Cardiac muscle cell (in vitro differentiated cells and primary cell): Measurements from ENCODE around the gene OARD1. TPM values are rescaled to one million over a fixed set of nuclear protein-coding genes. Genes with fewer than 3 reads are reported as not detected.

Experiments used
- DNase-seq, 2 donors: peaks; one replicate each; pipeline versions ENCODE4 v3.0.0 to v3.0.0-alpha.2; 2010 to 2017; ENCODE audit warnings: low read depth in 1 of 2, low spot score in 1 of 2
- H3K27ac ChIP-seq: fragments of 200-600 bp; sonication (generic); 2 replicates; pipeline ENCODE4 v1.5.1; 2016
- H3K27me3 ChIP-seq: fragments of 200-600 bp; sonication (generic); 2 replicates; pipeline ENCODE4 v1.6.0; 2016; ENCODE audit warnings: control low read depth
- H3K36me3 ChIP-seq: fragments of 200-600 bp; sonication (generic); 2 replicates; pipeline ENCODE4 v1.5.1; 2016; ENCODE audit warnings: control low read depth
- H3K4me1 ChIP-seq: fragments of 200-600 bp; sonication (generic); 2 replicates; pipeline ENCODE4 v1.8.1; 2017; ENCODE audit warnings: low read depth, mild to moderate bottlenecking, mixed run types
- H3K4me3 ChIP-seq: fragments of 200-600 bp; sonication (generic); 2 replicates; pipeline ENCODE4 v1.5.1; 2016; ENCODE audit warnings: mild to moderate bottlenecking
- H3K9me3 ChIP-seq: fragments of 200-600 bp; sonication (generic); 2 replicates; pipeline ENCODE4 v1.5.1; 2017; ENCODE audit warnings: low read depth, mild to moderate bottlenecking, control low read depth
- CTCF ChIP-seq: IDR thresholded peaks from 2 replicates; pipeline ENCODE4 v1.5.1; 2012; ENCODE audit warnings: low read depth, mild to moderate bottlenecking, low read length
- polyA plus RNA-seq: library from polyadenylated mRNA; unstranded; fragments of >200 nt; fragmentation: Nextera tagmentation; extraction: Ambion mirVana; gene quantifications from 2 replicates; pipeline ENCODE4 v1.2.1, GENCODE V29; 2016
- total RNA-seq: library from RNA; depleted of rRNA; stranded (reverse); fragments of >200 nt; gene quantifications from 2 replicates; pipeline ENCODE4 v1.2.3, GENCODE V29; 2016

OARD1 gene
- total and polyA plus RNA-seq, 2 experiments from 2014 or later = 27.5 to 56.3 TPM

GRCh38 chr6:41059556-41059955 is 12.6 kb downstream of the OARD1 start:
- Histone ChIP-seq H3K4me1 (peaks cover 92% of the 10 kb centered on the region), H3K9me3 (no peaks in the 10 kb centered on the region), H3K4me3 (no peak overlapping the region), H3K27ac (peak overlapping the region; percentile 84), H3K36me3 (peaks cover 9% of the 10 kb centered on the region), H3K27me3 (no peaks in the 10 kb centered on the region)
- TF ChIP-seq CTCF = no peak
- no peak for DNase-seq

GRCh38 chr6:41058783-41059181 is 13.4 kb downstream of the OARD1 start:
- H3K4me1 ChIP-seq = peaks cover 92% of the 10 kb centered on the region
- H3K27ac ChIP-seq = peak overlapping the region; percentile 84
- H3K9me3 ChIP-seq = no peaks in the 10 kb centered on the region
- peaks cover 5% of the 10 kb centered on the region for H3K36me3 ChIP-seq
- no peak overlapping the region for H3K4me3 ChIP-seq
- TF ChIP-seq CTCF = no peak
- H3K27me3 ChIP-seq = no peaks in the 10 kb centered on the region
- DNase-seq = no peak

- no peak for DNase-seq
- peak overlapping the region; percentile 94 for H3K27ac ChIP-seq
- H3K4me3 ChIP-seq = no peak overlapping the region
- no peaks in the 10 kb centered on the region for H3K27me3 ChIP-seq
- no peak for TF ChIP-seq CTCF
- H3K4me1 ChIP-seq = peaks cover 92% of the 10 kb centered on the region
- H3K36me3 ChIP-seq = peaks cover under 1% of the 10 kb centered on the region
- no peaks in the 10 kb centered on the region for H3K9me3 ChIP-seq
Observed at GRCh38 chr6:41056768-41057490, 15.2 kb downstream of the OARD1 start.

GRCh38 chr6:41055149-41055548 is 17.0 kb downstream of the OARD1 start:
- Histone ChIP-seq H3K36me3 (no peaks in the 10 kb centered on the region), H3K9me3 (no peaks in the 10 kb centered on the region), H3K4me1 (peaks cover 88% of the 10 kb centered on the region), H3K4me3 (peak overlapping the region; percentile 18), H3K27ac (peak overlapping the region; percentile 94), H3K27me3 (no peaks in the 10 kb centered on the region)
- DNase-seq = peak in 1 of 2 donors; percentile 74
- no peak for TF ChIP-seq CTCF

- no peaks in the 10 kb centered on the region for H3K36me3 ChIP-seq
- TF ChIP-seq CTCF = no peak
- no peaks in the 10 kb centered on the region for H3K27me3 ChIP-seq
- DNase-seq = no peak
- H3K4me1 ChIP-seq = peaks cover 91% of the 10 kb centered on the region
- no peaks in the 10 kb centered on the region for H3K9me3 ChIP-seq
- H3K4me3 ChIP-seq = peak overlapping the region; percentile 18
- peak overlapping the region; percentile 94 for H3K27ac ChIP-seq
Observed at GRCh38 chr6:41054511-41054910, 17.6 kb downstream of the OARD1 start.
